HPDE6-E6E7 (cell line): Measurements from ENCODE around the gene CEACAM19.
"Not testable (repeated sequence)": the region's sequence is repeated elsewhere in the genome, so short reads cannot be mapped to it uniquely, and the experiment has no call there.

ENCODE experiments used
- DNase-seq: peaks from one replicate; pipeline ENCODE4 v3.0.0; 2011; ENCODE audit warnings: missing footprints; ENCODE audit errors: extremely low spot score

CEACAM19 gene

GRCh38 chr19:44701228-44701627, 29.9 kb downstream of the CEACAM19 start:
- DNase-seq, result no peak

DNA sequence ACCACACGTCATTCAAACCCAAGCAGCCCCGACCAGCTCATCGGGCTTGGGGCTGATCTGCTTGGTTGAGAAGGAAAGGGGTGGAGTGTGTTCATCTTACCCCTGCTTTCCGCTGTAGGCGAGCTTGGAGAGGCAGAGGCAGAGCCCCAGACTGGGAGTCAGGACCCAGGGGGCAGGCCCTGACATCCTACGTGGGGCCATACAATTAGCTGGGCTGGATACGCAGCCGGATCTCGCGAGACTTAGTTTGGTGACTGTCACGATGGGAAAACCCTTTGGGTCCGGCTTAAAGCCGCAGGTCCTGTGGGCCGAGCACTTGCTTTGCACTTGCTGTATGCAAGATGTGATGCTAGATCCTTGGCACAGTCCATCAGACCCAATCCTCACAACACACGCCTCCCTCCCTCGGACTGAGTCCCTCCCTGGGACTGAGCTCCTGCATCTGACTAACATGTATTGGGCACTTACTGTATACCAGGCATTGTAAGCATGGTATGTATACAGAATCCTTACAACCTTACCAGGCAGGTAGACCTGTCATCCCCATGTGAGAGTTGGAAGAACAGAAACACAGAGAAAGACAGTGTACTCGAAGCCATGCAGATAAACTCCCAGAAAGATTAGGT, 31.4 kb downstream of the CEACAM19 start:
- DNase-seq, result no peak

GRCh38 chr19:44703336-44704078, 32.2 kb downstream of the CEACAM19 start:
- no peak for DNase-seq

GRCh38 chr19:44704982-44705381, 33.7 kb downstream of the CEACAM19 start:
- DNase-seq, result no peak

DNA sequence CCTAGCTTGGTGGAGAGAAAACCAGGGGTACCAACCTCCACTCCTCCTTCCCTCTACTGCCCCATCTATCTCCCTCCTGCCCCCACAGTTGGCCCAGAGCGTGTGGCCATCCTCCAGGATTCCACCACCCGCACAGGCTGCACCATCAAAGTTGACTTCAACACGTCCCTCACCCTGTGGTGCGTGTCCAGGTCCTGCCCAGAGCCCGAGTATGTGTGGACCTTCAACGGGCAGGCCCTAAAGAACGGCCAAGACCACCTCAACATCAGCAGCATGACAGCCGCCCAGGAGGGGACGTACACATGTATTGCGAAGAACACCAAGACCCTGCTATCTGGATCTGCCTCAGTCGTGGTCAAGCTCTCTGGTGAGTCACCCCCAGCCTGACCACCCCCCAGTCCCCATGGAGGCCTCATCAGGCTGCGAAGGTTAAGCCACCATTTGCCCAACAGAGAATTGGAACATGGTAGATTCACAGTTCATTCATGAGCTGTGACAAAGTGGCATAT, 34.3 kb downstream of the CEACAM19 start:
- DNase-seq, result no peak

GRCh38 chr19:44706506-44707236, 35.4 kb downstream of the CEACAM19 start:
- DNase-seq, result no peak

DNA sequence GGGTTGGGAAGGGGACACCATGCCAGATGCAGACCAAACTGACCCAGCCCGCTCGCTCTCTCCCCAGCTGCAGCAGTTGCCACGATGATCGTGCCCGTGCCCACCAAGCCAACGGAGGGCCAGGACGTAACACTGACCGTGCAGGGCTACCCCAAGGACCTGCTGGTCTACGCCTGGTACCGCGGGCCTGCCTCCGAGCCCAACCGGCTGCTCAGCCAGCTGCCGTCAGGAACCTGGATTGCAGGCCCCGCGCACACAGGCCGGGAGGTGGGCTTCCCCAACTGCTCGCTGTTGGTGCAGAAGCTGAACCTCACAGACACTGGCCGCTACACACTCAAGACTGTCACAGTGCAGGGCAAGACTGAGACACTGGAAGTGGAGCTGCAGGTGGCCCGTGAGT, 36.5 kb downstream of the CEACAM19 start:
- DNase-seq, result no peak

DNA sequence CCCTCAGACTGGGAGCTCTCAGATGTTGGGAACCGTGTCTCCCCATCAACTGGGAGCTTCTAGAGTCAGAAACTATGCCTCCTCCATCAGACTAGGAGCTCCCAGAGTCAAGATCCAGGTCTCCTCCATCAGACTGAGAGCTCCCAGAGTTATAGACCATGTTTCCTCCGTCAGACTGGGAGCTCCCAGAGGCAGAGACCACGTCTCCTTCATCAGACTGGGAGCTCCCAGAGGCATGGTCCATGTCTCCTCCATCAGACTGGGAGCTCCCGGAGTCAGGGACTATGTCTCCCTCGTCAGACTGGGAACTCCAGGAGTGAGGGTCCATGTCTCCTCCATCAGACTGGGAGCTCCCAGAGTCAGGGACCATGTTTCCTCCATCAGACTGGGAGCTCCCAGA, 37.7 kb downstream of the CEACAM19 start:
- no peak for DNase-seq

DNA sequence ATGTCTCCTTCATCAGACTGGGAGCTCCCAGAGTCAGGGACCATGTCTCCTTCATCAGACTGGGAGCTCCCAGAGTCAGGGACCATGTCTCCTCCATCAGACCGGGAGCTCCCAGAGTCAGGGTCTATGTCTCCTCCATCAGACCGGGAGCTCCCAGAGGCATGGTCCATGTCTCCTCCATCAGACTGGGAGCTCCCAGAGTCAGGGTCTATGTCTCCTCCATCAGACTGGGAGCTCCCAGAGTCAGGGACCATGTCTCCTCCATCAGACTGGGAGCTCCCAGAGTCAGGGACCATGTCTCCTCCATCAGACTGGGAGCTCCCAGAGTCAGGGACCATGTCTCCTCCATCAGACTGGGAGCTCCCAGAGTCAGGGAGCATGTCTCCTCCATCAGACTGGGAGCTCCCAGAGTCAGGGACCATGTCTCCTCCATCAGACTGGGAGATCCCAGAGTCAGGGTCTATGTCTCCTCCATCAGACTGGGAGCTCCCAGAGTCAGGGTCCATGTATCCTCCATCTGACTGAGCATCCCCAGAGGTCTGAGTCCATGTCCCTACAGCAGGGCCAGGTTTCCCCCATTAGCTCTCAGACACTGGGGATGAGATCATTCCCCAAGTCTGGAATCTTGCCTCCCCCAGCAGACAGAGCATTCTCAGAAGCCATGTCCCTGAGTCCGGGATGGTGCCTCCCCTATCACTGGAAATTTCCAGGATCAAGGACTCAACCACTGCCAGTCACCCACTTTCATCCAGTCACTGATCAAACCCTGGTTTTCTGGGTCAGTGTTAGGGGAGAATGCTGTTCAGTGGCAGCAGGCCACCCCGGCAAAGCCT, 38.4 kb downstream of the CEACAM19 start:
- not testable (repeated sequence) for DNase-seq

GRCh38 chr19:44710483-44710882, 39.2 kb downstream of the CEACAM19 start:
- DNase-seq, result no peak

DNA sequence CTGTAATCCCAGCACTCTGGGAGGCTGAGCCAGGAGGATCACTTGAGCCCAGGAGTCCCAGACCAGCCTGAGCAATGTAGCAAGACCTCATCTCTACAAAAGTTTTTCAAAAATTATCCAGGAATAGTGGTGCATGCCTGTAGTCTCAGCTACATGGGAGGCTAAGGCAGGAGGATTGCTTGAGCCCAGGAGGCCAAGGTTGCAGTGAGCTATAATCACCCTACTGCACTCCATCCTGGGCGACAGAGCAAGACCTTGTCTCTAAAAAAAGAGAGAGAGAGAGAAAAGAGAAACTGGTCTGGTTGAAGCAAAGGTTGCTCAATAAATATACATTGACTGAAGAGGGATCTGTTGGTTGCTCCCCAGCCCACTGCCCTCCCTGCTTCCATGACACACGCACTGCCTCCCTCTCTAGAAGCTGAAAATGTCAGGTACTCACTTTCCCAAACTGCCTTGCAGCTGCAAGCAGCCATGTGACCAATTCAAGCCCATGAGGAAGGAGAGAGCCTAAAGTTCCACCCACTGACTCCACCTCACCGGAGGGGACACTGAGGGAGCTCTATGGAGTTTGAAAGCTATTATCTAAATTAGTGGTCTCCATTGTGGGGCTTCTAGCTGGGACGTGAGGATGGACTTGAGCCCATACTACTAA, 41.7 kb downstream of the CEACAM19 start:
- no peak for DNase-seq

DNA sequence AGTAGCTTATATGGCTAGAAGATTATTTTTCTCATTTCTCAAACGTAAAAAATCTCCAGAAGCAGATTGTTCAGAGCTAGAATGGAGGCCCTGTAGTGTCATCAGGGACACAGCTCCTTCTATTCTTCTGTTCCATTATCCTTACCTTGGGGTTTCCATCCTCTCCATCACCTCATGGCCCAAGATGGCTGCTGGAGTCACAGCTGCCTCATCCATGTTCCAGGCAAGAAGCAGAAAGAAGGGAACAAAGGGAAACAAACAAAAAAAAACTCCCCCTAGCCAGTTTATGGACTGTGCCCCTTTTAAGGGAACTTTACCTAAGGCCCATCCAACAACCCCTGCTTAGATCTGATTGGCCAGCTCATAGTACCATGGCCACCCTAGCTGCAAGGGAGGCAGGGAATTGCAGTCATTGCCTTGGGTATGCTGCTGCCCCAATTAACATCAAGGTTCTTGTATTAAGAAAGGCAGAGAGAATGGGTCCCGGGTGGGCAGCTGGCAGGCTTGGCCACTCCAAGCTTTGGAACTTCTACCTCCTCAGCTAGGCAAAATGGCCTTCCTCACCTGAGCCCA, 43.4 kb downstream of the CEACAM19 start:
- no peak for DNase-seq

GRCh38 chr19:44717603-44718002, 46.3 kb downstream of the CEACAM19 start:
- DNase-seq, result no peak

GRCh38 chr19:44718441-44719261, 47.4 kb downstream of the CEACAM19 start:
- DNase-seq, result no peak

DNA sequence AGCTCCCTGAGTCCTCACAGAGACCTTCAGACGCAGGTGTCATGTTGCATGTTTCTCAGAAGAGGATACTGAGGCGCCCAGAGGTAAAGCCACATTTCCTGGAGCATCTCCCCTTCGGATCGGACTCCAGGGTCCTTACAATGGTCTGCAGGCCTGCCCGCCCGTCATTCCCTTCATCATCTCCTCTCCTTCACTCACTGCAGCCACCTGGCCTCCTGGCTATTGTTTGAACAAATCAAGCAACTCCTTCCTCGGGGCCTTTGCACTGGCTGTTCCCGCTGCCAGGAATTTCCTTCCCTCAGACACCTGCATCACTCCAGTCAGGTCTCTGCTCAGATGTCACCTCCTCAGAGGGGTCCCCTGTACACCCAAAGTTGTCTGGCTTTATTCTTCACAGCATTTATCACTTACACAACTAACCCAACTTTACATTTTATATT, 48.0 kb downstream of the CEACAM19 start:
- DNase-seq, result no peak

GRCh38 chr19:44720396-44720795, 49.1 kb downstream of the CEACAM19 start:
- DNase-seq, result not testable (repeated sequence)

DNA sequence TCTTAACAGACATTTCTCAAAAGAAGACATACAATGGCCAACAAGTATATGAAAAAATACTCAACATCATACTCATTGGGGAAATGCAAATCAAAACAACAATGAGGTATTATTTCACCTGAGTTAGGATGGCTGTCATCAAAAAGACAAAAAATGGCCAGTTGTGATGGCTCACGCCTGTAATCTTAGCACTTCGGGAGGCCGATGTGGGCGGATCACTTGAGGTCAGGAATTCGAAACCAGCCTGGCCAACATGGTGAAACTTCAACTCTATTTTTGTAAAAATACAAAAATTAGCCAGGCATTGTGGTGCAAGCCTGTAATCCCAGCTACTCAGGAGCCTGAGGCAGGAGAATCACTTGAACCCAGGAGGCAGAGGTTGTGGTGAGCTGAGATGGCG, 49.7 kb downstream of the CEACAM19 start:
- no peak for DNase-seq

DNA sequence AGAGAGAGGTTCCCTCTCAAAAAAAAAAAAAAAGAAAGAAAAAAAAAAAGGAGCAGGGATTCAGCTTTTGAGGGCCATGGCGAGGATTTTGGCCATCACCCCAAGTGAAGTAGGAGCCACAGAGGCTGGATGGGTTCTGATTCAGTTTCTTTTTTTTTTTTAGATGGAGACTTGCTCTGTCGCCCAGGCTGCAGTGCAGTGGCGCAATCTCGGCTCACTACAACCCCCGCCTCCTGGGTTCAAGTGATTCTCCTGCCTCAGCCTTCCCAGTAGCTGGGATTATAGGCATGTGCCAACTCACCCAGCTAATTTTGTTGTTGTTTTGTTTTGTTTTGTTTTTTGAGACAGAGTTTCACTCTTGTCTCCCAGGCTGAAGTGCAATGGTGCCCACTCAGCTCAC, 50.1 kb downstream of the CEACAM19 start:
- not testable (repeated sequence) for DNase-seq

DNA sequence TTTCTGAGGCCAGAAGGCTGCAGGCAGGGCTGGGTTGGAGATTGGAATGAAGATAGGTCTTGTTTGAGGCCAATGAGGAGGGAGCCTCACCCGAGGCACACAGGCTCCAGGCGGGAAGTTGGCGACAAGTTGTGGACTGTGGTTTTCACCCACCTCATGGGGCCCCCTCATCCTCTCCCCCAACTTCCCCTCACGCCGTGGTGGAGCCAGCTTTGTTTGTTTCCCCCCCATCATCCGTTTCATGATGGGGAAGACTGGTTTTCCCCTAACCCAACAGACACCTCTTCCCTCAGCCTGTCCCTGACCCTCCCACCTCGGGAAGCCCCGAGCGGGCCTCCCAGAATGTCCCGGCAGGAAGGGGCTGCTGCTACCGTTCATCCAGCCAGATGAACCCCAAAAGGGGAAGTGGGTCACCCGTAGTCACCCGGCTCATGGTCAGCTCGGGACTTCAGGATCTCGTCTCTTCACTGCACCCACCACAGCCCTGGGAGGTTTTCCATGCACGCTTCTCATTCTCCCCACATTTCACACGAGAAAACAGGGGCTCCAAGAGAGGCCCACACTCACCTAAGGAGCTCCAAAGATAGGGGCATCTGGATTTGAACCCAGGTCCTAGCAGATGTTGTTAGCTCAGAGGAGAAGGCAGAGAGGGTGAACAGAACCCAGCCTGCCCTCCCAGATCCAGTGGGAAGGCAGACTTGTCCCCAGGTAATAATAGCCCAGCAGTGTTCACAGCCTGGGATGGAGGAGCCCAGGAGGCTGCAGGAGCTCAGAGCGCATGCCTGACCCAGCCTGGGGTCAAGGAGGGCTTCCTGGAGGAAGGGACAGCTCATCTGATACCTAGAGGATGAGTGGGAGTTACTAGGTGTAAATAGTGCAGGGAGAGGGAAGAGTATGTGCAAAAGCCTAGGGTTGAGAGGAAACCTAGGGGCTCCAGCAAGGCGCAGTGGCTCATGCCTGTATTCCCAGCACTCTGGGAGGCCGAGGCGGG, 51.1 kb downstream of the CEACAM19 start:
- DNase-seq, result no peak
